Spleen (tissue), 7 donors: ENCODE results near the gene SBDS.
"Not testable (repeated sequence)": the region's sequence is repeated elsewhere in the genome, so short reads cannot be mapped to it uniquely, and the experiment has no call there.

Experiments
- POLR2A ChIP-seq, 3 donors: fragments of 450-650 bp; IDR thresholded peaks; one replicate each; pipeline ENCODE4 v1.5.1; 2017; ENCODE audit warnings: antibody characterized with exemption in 3 of 3, mild to moderate bottlenecking in 1 of 3
- POLR2AphosphoS5 ChIP-seq, 3 donors: sonication (generic); formaldehyde crosslinking; IDR thresholded peaks; one replicate each; pipeline ENCODE4 v1.5.1; 2017; ENCODE audit warnings: antibody characterized with exemption in 3 of 3
- TF ChIP-seq, protein P1 (sequence below), 11 experiments: fragments of 200-600 bp in 7 of 11; fragments of 450-650 bp in 4 of 11; sonication (generic) in 4 of 11; IDR thresholded peaks in 8 of 11; conservative IDR thresholded peaks in 3 of 11; 1 replicate in 7 of 11; 2 replicates in 4 of 11; pipeline versions ENCODE4 v1.4.0 to v1.8.0; 2016 to 2021; ENCODE audit warnings: antibody characterized with exemption in 11 of 11, inconsistent platforms in 4 of 11, mild to moderate bottlenecking in 1 of 11
- donor health status: DM: no; HTN: no; CAD: no; lungs with moderate emphysema.
- donor health status: DM: no; HTN: no; CAD: no.
- donor health status: DM: no; HTN: no; CAD: no.

GRCh38 chr7:67000601-67001258 is 5.3 kb upstream of the SBDS start:
- TF ChIP-seq POLR2A, POLR2AphosphoS5 (IDR thresholded peaks at IDR 0.05): not testable (repeated sequence)
- TF ChIP-seq, protein P1, sequence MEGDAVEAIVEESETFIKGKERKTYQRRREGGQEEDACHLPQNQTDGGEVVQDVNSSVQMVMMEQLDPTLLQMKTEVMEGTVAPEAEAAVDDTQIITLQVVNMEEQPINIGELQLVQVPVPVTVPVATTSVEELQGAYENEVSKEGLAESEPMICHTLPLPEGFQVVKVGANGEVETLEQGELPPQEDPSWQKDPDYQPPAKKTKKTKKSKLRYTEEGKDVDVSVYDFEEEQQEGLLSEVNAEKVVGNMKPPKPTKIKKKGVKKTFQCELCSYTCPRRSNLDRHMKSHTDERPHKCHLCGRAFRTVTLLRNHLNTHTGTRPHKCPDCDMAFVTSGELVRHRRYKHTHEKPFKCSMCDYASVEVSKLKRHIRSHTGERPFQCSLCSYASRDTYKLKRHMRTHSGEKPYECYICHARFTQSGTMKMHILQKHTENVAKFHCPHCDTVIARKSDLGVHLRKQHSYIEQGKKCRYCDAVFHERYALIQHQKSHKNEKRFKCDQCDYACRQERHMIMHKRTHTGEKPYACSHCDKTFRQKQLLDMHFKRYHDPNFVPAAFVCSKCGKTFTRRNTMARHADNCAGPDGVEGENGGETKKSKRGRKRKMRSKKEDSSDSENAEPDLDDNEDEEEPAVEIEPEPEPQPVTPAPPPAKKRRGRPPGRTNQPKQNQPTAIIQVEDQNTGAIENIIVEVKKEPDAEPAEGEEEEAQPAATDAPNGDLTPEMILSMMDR (IDR thresholded peaks at IDR 0.05 in 8 of 11, conservative IDR thresholded peaks at IDR 0.05 in 3 of 11), result peak in 8 of 11 experiments; percentile 7 to 68 (median 52)
